G401.6 (cell line): Measurements from ENCODE around the gene PTTG1.
"Not testable (repeated sequence)": the region's sequence is repeated elsewhere in the genome, so short reads cannot be mapped to it uniquely, and the experiment has no call there.

Experiments
- FAIRE-seq: peaks from 2 replicates; lab custom pipeline; 2012; peaks lifted over from hg19 to GRCh38; lab: Jason Lieb, UNC

The PTTG1 gene

DNA sequence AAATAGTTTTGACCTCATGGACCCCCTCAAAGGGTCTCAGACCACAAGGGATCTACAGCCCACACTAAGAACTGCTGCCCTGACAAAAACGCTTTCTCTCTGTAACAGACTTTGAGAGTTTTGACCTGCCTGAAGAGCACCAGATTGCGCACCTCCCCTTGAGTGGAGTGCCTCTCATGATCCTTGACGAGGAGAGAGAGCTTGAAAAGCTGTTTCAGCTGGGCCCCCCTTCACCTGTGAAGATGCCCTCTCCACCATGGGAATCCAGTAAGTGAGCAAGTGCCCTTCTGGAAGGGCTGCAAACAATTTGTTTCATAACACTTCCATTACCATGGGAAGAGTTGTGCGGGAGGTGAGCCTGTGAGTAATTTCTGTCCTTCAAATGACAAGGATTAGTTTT lies 6.0 kb downstream of the PTTG1 start:
- no peak for FAIRE-seq

DNA sequence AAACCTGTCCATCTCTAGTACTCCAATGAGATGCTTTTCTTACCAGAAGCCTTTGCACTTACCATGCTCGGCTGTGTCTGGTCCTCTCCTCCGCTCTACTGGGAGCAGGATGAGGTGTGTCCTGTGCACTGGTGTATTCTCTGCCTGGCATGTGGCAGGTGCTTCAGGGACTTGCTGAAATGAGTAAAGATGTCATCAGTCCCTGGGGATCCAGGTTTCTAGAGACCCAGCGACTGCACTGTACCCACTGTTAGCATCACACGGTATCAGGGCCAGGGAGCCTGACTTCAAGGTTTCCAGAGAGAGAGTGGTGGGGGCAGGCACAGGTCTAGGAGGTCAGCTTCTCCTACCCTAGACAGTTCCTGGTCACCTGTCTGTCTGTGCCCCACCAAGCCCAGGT lies 10.5 kb downstream of the PTTG1 start:
- FAIRE-seq: no peak

DNA sequence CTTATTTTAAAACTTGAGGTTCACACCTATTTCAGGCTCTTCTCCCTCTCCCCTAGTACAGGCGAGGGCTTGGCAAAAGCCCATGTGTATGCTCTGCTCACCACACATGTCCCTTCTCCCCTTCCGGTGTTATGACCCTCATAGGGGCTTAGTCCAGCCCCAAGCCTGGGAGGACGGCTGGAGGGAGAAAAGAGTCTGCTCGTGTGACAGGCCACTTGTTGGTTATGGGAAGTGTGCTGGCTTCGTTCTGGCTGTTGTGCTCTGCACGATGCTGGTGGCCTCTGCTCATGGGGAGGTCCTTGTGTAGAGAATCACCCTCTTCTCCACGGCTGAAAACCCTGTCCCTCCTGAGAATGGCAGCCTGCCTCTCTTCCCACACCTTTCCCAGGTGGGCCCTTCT lies 11.1 kb downstream of the PTTG1 start:
- FAIRE-seq: no peak

DNA sequence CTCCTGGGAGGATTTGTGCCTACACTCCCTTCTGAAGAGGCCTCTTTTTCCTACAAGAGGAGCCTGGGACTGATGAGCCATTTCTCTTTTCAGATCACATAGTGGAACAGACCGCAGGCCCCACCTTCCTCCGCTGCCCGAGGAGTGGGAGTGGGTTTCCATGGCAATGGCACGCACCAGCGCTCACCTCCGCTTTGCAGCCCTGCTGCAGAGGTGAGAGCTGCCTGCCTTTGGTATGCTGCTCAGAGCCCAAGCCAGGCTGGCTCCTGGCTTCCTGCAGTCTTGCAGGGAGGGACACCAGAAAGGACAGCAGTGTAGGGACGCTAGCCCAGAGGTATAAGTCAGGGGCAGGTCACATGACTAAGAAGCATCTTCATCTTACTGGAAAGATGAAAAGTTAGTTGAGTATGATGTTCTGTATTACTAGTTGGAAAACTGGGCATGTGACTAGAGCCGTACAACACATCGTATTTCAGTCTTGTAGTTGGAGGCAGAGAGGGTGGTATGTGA lies 12.4 kb downstream of the PTTG1 start:
- no peak for FAIRE-seq

DNA sequence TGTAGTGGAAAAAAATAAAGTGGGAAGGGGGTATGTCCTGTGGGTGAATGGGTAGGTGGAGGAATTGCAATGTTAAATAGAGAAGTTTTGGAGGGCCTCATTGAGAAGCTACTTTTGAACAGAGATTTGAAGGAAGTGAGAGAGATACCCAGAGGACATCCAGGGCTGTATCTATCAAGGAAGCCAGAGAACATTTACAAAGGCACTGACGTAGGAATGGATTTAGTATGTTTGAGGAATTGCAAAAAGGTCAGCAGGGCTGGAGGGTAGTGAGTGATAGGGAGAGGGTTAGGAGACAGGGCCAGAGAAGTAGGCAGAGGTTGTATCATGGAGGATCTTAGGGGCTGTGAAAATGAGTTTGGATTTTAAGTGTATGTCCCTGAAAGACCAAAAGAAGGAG lies 13.9 kb downstream of the PTTG1 start:
- FAIRE-seq: no peak

DNA sequence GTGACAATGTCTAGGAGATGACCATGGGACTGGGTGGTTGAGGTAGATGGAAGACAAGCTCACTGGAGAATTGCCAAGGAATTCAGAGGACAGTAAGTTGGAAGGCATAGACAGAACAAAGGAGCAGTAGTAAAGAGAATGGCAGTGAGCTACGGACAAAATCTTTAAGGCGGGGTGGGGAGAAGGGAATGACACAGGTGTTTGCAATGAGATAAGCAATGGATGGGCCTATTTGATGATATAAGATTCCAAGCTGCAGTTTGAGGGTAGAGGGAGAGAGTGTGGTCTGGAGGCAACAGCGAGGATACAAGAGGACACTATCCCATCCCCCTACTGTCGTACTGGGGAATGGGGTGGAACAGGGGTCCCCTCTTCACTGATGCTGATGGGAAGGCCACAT lies 14.4 kb downstream of the PTTG1 start:
- FAIRE-seq: no peak

DNA sequence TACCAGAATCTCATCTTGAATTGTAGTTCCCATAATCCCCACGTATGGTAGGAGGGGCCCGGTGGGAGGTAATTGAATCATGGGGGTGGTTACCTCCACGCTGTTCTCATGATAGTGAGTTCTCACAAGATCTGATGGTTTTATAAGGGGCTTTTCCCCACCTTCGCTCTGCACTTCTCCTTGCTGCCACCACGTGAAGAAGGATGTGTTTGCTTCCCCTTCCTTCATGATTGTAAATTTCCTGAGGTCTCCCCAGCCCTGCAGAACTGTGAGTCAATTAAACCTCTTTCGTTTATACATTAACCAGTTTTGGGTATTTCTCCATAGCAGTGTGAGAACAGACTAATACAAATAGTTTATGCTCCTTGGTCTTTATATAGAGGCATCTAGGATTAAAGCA lies 15.0 kb downstream of the PTTG1 start:
- FAIRE-seq: not testable (repeated sequence)

DNA sequence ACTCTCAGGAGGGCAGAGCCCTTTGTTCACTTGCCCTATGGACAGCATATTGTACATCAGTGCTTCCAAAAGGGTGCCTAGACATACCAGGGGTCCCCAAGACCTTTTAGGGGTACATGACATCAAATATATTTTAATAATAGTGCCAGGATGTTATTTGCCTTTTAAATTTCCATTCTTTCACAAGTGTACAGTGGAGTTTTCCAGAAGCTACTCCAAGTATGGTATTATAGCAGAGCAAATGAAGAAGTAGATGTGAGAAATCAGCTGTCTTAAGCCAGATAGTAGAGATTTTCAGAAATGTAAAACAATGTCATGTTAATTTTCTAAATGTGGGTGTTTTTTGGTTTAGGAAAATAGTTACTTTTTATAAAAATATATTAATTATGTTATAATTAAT lies 15.6 kb downstream of the PTTG1 start:
- peak; percentile 3 for FAIRE-seq

DNA sequence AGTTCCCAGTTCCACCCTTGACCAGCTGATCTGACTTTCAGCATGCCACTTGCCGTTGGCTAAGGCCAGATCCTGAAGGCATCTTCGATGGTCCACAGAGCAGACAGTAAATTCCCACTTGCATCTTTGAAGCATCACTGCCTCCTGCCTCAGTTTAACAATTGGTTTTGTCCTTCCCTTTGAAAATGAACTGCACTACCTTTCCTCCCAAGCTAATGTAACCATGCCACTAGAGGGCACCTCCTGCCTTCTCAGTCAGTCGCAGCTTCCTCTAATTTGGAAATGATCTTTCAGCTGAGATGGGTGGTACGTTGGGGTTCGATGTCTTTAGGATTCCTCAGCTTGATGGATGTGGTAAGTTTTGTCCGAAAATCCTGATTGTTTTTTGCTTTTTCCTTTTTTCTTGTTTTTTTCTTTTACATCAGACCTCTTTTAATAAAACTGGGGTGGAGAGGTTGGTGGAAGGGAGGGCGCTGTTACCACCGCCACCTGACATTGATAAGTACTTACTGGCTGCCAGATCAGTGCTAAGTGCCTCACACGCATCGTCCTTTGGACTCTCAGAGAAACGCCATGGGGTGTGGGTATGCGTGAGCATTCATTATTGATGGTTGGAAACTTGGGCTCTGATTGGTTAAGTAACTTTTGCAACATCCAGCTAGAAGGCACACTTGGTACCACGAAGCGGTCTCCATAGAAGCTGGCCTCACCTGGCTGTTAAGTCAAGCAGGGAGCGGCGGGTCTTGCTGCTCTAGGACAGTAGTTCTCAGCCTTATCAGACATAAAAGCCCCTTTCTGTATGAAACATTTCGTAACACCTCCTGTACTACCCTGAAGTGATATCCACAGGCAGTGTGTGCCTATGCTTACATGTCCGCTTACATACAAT lies 16.9 kb downstream of the PTTG1 start:
- FAIRE-seq: no peak

DNA sequence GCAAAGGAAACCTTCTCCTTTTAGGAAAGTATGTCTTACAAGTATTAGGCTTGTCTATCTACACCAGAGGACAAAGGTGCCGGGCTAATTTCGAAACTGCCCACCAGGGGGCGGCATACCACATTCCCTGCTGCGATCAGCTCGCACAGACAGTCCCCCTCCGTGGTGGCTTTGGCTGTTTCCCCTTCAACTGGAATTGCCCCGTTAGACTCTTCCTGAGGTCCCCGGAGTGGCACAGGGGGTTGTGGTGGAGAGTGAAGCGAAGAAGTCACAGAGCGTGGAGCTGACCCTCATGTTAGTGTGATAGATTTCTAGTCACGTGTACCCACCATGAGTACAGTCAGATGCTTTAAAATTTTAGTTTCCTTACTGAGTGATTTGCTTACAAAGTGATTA lies 17.5 kb downstream of the PTTG1 start:
- FAIRE-seq: peak; percentile 73

DNA sequence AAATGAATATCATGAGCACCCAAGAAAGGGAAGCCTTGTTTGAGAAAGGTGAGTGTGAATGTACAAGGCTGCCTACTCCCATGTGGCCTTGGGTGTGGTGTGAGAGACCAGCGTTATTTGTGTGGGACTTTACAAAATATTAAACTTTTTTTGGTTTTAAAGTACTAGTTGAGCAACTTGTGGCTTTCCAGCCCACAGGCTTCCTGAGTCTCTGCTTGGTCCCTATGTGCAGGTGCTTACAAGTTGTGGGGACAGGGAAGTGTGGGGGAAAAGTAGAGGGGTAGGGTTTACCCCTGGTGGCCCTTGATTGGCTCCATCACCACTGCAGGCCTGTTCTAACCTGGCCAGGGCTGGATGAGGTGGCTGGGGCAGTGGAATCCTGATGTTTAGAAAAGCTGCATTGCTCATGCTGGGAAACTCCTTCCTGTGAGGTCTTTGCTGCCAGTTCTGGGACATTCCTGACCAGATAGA lies 19.7 kb downstream of the PTTG1 start:
- no peak for FAIRE-seq

DNA sequence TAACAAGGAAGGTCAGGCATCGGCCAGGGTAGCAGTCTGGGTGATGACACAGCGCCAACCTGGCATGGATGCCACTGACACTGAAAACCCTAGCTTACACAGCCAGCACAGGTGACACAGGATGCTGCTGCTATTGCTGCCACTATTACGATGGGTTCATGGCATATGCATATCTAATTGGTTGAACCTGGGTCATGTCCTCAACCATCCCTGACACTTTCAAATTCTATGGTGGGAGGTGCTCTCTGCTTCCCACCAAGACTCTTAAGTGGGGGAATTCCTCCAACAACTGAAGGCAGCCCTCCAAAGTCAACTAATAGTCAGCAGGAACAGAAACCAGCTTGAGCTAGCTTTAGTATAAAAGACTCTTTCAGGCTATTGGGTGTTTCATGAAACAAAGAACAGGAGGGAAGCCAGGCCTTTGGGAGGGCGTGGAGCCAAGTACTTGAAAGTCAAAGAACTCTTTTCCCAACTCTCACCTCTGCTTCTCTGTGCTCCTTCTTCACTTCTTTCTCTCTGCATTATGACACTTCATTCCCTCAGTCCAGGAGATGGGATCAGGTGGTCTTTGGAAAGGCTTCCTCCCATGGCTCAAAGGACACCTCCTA lies 21.3 kb downstream of the PTTG1 start:
- FAIRE-seq: no peak

DNA sequence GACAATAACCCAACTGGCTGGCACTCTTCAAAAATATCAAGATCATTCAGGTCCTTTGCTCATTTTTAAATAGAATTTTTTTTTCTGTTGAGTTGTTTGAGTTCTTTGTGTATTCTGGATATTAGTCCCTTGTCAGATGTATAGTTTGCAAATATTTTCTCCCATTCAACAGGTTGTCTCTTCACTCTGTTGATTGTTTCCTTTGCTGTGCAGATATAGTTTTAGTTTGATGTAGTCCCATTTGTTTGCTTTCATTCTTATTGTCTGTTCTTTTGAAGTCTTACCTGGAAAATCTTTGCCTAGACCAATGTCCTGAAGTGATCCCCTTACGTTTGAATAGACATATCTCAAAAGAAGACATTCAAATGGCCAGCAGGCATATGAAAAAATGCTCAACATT lies 22.8 kb downstream of the PTTG1 start:
- no peak for FAIRE-seq

DNA sequence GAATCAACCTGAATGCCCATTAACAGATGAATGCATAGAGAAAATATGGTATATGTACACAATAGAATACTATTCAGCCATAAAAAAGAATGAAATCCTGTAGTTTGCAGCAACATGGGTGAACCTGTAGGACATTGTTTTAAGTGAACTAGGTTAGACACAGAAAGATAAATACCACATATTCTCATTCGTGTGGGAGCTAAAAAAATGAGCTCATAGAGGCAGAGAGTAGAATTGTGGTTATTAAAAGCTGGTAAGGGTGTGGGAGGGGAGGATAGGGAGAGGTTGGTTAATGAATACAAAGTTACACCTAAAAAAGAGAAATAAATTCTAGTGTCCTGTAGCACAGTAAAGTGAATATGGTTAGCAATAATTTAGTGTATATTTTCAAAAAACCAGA lies 23.5 kb downstream of the PTTG1 start:
- no peak for FAIRE-seq

DNA sequence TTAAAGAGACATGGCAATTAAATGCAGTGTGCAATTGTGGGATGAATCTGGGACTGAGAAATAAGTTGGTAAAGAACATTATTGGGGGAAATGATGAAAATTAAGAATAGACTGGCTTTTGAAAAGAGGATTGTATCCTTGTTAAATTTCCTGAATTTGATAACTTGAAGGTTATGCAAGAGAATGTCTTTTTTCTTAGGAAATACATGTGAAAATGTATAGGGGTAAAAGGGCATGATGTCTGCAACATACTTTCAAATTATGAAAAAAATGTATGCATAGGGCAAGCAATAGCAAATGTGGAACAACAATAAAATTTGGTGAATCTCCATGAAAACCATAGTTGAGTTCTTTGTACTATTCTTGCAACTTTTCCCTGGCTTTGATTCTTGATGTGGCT lies 24.1 kb downstream of the PTTG1 start:
- FAIRE-seq: no peak

DNA sequence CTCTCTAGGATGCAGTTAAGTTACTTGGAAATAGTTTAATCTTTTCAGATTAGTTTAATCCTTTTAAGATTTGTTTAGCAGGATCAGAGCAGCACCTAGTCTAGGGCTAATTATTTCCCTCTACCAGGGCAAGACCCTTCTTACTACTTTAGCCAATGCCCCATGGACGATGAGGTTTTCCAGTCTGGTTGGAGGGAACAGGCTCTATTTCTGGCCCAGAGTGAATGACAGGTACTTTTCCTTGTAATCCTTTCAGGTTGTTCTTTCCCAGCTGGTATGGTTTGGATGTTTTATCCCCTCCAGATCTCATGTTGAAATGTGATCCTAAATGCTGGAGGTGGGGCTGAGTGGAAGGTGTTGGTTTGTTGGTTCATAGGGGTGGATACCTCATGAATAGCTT lies 27.2 kb downstream of the PTTG1 start:
- FAIRE-seq: no peak

DNA sequence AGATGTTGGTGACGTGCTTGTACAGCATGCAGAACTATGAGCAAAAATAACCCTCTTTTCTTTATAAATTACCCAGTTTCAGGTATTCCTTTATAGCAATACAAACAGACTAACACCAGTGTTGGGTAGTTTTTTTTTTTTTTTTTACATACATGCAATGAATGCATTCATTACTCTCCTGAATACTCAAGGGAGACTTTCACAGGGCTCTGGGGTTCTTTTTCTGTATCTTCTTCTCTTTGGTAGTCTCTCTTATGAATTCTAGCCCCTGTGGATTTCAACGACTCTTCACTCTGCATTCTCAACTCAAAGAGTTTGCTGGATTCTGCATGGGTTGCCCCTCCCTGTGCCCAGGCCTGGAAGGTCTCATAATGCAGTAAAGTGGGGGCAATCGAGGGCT lies 27.8 kb downstream of the PTTG1 start:
- no peak for FAIRE-seq

DNA sequence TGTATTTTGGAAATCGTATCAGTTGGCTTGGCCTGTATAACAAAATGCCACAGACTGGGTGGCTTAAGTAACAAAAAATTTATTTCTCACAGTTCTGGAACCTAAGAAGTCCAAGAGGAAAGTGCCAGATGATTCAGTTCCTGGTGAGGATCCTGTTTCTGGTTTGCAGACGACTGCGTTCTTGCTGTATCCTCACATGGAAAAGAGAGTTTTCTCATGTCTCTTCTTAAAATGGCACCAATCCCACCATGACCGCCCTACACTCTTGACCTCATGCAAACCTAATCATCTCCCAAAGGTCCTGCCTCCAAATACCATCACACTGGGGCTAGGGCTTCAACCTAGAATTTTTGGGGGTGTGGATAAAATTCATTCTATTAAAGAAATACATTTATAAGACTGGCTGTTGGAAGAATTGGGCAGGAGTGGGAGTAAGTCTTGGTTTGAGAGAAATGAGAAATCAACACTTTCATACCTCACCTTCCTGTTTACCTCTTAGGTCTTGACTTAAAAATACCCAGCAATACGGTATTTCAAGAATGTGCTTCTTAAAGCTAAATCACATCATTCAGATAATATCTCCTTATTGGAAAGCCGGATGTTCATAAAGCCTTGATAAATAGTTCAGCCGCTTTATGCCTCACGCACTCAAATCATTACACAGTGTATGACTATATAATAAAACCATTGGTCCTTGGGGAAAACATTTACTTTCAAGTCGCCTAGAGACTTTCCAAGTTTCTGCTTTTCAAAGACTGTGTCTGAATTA lies 28.7 kb downstream of the PTTG1 start:
- no peak for FAIRE-seq

DNA sequence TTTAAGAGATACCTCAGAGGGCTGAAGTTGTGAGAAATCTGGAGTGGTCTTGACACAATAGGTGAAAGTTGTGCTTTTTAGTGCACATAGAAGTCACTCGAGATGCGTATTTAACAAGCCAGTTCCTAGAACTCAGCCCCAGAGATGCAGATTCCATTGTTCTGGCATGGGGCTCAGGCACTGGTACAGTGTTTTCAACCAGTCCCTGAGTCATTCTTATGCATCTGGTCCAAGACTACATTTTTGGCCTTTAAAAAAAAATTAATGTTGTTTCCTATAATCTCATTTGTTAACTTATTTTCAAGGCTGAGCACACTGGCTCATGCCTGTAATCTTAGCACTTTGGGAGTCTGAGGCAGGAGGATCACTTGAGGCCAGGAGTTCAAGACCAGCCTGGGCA lies 29.6 kb downstream of the PTTG1 start:
- no peak for FAIRE-seq

DNA sequence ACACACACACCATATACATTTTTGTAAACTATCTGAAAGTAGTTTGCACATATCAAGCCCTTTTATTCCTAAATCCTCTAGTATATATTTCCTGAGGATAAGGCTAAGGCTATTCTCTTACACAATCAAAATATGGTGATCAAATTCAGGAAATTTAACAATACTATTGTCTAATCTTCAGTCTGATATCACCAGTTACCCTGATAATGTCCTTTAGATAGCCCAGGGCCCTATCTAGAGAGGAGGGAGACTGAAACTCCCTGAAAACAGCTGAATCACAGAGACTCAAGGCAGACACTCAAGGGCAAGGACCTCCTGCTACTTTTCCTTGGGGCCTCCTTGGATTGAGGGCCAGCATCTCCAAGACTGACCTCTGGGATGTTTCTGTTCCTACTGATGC lies 30.4 kb downstream of the PTTG1 start:
- no peak for FAIRE-seq

DNA sequence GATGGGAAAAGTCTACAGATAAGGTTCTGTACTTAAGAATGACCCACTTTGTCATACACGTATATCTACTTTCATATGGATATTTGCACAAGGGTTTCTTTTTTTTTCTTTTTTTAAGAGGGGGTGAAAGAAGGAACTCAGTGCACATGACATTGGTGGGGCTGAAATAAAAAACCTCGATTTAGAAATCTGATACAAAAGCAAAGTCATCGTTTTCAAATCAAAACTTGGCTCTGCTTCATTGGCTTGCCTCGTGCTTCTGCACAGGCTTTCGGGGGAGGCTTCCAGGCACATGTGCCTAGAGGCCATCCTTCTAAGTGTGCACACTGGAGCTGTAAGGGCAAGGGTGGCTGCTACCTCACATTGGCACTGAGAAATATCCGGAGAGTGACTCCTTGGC lies 31.1 kb downstream of the PTTG1 start:
- no peak for FAIRE-seq

DNA sequence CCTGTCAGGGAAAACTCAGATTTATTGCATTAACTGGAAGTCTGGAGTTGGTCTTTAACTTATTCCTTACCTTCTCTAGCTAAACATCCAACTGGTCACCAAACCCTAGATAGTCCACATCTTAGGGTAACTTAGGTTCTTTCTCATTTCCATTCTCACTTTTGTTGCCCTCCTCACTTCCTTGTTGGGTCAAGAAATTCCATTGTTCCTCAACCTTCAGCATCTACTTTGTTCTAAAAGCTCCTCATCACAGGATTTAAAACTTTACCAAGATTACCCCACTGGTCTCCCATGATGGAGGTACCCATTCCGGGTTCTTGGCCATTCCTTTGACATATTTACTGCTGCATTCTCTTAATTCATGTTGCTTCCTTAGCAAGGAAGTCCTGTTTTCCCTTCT lies 32.1 kb downstream of the PTTG1 start:
- no peak for FAIRE-seq

DNA sequence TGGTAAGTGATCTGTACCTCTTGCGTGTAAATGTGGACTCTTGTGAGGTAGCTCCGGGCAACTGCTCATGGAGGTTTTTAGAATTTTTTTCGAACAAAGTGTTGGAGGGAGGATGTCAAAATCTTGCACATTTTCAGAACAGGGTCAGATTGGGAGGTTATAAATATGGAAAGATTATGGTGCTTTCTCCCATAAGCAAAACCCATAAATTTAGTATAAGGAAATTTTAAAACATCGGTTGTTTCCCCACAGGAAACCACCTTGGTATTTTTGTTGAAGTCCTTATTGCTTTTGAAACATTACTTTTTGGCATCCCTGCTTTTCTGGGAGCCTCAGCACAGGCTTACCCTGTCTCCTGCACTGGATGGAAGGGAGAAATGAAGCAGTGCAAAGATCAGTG lies 33.9 kb downstream of the PTTG1 start:
- no peak for FAIRE-seq
